GM18511 (cell line): Measurements from ENCODE around the gene CPOX.

Experiments
- ATAC-seq: cut with Tn5 transposase; IDR thresholded peaks from one replicate; pipeline ENCODE4 v1.9.1; 2021; ENCODE audit warnings: mild to moderate bottlenecking, moderate library complexity; ENCODE audit not compliant: unreplicated experiment

Gene CPOX

DNA sequence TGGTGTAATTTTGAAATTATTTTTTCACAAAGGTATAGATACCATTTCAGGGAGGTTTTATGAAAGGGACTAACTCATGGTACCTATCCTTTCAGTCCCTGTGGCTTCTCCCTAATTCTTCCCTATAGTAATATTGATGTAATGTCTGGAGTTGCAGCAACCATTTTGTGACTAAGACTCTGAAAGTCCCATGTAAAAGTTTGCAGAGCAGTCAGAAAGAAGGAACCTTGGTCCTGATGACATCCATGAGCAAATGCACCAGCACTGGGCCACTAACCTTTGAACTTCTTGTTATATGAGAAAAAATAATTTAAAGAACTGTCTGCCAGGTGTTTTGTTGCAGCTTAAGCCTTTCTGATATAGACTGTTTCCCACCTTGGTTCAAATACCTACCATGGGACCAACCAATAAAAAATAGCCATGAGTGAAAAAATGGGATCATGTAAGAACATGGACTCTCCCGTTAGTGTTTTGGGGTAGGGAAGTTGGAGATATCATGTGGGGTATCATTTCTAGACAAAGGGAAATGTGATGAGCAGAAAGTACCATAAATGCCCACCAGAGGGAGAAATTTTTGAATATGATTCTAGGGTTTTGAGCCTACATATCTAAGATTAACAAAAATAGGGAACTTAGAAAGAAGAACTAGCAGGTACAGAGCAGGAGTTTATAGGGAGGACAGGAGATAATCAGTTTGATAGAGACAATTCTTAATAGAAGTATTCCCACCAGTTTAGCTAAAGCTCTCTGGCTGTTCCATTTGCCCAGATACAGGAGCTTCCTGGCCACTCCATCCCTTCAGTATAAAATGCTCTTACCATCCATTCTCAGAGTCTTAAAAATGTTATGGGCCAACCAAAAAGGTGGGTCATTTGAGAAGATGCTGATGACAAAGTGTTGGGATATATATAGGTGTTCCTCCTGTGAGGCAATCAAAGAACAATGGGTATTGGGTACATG, 3.4 kb upstream of the CPOX start:
- ATAC-seq, result no peak

DNA sequence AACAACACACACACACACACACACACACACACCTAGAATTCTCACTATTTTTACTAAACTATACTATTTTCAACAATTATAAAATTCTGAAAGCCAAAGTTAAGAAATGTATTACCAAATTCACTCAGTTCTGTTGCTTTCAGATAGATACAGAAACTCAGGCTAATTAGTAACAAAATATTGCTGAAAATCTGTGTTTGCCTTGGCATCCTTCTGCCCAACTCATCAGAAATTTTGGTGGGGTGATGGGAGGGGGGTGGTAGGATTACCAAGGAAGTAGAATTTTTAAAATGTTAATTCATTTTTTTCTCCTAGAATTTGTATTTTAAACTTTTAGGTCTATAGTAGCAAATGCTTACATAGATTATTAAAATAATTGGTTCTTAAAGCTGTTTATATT, 2.7 kb upstream of the CPOX start:
- ATAC-seq, result no peak

- ATAC-seq, result no peak
Observed at GRCh38 chr3:98594628-98595324, 1.4 kb upstream of the CPOX start.

GRCh38 chr3:98592345-98592935, 971 bp downstream of the CPOX start:
- ATAC-seq, result no peak

DNA sequence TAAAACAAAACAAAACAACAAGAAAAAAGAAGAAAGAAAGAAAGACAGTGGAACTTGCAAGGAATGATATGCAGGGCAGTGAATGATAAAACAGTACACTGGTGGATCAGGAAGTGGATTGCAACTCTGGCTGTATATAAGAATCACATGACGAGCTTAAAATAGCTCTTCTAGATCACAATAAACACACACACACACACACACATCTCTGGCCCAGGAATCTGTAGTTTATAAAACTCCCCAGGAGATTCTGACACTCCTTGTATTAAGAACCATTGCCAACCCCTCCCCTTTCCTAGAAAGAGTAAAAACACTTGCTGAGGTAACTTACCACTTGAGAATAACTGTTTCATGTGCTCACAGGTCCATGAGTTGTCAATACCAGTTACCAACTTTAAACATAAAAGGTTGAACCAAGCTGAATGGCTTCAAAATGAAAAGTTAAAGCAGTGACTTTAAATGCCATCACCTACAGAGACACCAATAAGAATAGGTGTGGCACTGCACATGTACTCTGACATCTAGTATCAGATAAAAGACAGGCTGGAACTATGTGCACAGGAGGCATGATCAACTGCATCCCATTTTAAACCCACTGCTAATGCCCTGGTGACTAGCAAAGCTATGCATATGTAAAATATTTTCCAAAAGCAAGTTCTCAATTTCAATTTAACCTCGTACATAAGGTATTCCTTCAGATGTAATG, 3.9 kb downstream of the CPOX start:
- no peak for ATAC-seq

GRCh38 chr3:98588065-98588464, 5.3 kb downstream of the CPOX start:
- ATAC-seq, result no peak

DNA sequence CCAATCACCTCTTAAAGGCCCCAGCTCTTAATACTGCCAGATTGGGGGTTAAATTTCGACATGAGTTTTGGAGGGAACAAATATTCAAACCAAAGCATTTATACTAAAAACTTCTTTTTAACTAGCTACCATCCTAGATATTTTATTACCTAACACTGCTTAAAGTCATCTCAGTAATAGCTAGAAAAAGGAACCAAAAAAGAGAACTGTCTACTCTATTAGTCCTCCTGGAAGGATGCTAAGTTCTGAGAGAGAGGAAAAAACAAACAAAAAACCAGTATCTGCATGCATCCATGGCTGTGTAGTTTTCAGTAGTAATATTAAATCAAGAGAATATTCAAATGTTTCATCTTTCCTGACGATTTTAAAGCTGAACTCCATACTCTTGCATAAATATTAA, 5.8 kb downstream of the CPOX start:
- ATAC-seq, result no peak

DNA sequence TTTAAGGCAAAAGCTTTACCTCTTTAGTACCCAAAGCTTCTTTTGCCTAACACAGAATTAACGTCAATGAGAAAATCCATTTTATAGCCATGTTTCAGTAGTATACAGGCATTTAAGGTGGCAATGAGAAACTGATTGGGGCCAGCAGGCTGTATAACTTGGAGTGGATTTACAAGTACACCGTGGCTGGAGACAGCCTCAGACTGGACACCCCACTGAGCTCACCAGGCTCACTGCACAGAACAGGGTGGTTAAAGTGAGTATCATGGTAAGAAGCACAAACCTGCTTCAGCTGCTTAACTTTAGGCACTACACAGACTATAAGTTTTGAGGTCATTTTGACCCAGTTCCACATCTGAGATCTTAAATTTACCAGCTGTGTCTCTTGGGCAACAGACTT, 8.9 kb downstream of the CPOX start:
- no peak for ATAC-seq

DNA sequence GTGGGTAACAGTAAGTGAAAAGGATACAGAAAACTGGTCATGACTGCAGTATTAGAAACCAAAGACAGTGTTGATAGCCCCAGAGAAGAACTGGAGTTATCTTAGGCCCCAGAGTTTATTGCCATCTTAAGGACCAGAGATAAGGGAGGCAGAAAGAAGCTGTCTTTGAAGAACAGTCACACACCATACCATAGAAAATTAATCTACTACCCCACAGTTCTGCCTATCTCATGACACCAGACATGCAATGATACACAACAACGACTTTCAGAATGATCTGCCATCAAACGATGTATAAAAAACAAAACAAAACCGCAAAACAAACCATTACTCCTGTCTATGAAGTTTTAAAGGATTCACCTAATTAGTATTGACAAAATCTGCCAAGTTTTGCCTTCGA, 9.6 kb downstream of the CPOX start:
- no peak for ATAC-seq

GRCh38 chr3:98582042-98582441, 11.4 kb downstream of the CPOX start:
- no peak for ATAC-seq

DNA sequence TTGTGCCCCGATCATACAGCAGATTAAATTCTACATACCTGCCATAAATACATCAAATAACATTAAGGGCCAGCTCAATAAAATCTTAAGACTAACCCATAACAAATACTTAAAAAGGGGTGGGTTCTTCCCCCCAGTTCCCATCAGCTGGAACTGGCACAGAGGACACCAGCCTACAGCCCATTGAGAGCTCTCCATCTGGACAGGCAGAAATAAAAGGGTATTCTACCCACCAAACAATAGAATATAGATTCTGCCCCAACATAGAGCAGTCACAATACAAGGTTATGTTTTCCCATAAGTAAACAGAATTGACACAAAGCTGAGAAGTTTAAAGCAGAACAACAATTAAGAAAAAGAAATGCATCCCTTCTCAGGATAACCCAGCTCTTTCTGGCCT, 11.9 kb downstream of the CPOX start:
- no peak for ATAC-seq

DNA sequence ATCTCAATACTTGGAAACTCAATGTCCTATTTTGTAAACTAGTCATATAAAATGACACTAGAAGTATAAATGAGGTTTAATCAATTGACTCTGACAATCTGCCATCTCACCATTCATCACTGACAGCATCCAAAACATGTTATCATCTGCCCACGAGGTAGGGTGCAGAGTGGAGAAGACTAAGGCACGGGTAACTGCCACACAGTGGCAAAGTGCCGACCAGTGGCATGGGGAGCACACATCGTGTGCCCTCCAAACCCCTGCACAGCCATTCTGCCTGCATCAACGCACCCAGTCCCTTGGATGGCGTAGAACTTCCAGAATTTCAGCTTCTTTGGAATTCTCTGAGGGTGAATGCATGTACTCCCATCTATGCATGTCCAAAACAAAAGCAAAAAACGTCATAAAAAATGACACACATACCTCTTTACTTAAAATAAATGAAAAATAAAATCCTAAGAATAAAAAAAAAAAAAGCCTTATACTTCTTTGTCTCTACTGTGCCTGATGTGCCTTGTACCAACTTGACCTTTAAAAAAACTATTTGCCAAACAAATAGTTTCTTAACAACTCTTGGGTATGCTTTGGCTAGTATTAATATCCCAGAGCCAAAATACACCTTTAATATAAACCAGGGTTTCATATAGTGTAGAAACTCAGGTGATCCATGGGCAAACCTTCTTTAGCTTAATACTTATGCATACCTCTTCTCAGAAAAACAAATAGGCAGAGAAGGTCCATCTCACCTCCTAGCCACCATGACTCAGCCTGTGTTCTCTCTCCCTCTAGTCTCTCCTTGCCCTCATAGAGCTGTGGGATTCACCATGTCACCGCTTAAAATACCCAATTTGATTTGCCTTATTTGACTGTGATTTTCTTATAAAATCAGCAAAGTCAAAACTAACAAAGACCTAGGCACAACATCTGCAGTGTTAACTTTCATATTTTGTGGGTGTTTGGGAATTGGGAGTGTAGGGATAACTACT, 12.7 kb downstream of the CPOX start:
- no peak for ATAC-seq

GRCh38 chr3:98577178-98577895, 16.1 kb downstream of the CPOX start:
- no peak for ATAC-seq

GRCh38 chr3:98574132-98574531, 19.3 kb downstream of the CPOX start:
- no peak for ATAC-seq

DNA sequence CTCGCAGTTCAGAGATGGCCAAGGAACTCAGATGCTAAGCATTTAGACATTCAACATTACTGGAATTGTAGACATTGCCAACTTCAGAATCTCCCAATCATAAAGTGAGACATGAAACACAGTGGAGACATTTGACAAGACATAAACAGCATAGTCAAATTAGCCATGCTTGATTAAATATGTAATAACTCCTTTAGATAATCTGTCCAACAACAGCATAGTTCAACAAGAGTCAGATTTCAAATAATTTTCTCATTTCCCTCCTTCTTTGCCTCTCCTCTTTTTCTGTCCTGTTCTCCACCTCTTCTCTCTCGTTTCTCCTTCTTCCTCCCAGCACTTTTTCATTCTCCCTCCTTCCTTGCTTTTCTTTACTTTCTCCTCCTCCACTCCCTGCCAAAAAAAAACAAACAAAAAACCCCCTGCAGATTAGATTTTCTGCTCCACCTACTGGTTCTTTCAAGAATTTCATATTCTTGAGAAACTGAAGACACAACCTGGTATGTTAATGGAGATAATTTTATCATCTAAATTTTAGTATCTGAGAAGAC, 20.2 kb downstream of the CPOX start:
- ATAC-seq, result peak; percentile 79

DNA sequence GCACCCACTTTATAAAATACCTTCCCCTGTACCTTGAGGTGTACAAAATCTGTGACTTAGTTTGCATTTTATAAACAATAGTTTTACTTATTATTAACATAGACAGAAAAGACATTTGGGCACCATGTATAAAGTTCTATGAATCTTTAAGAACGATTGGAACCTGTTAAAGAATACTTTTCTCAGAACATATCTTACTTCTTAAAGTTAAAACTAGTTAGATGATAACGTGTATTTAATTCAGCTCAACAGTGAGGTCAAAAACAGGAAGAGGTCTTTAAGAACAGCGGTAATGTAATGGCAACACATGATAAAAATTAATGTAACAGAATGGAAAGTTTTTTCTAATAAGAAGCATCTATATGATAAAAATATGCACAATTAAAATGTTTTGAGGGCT, 25.0 kb downstream of the CPOX start:
- no peak for ATAC-seq

GRCh38 chr3:98567666-98568270, 25.6 kb downstream of the CPOX start:
- peak; percentile 29 for ATAC-seq

DNA sequence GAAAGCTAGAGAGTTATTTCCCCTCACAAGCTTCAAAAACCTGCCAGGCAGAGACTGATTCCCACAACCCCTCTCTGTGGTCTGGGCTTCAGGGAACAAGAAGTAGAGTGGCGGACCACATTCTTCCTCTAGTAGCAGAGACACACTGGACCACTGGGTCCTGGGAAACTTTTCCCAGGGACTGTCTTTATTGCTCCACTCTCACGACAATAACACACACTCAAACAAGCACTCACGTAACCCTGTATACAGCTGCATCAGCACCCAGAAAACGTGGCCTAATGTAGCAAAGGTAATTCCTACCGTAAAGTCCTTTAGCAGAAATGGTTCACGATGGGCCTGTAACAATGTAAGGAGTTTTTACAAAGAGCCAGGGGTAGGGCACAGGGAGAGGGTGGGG, 27.6 kb downstream of the CPOX start:
- ATAC-seq, result no peak

- no peak for ATAC-seq
Observed at GRCh38 chr3:98565237-98565643, 28.2 kb downstream of the CPOX start.
